NCI-H2196 treated with DMSO at 0.1 percent for 48 hours (cell line): ENCODE data around the gene GNL3L.
"Not testable (repeated sequence)": the region's sequence is repeated elsewhere in the genome, so short reads cannot be mapped to it uniquely, and the experiment has no call there.

Experiments
- DNase-seq: peaks from one replicate; lab custom pipeline; 2025; ENCODE audit not compliant: unreplicated experiment; lab: John Stamatoyannopoulos, UW

GNL3L gene

DNA sequence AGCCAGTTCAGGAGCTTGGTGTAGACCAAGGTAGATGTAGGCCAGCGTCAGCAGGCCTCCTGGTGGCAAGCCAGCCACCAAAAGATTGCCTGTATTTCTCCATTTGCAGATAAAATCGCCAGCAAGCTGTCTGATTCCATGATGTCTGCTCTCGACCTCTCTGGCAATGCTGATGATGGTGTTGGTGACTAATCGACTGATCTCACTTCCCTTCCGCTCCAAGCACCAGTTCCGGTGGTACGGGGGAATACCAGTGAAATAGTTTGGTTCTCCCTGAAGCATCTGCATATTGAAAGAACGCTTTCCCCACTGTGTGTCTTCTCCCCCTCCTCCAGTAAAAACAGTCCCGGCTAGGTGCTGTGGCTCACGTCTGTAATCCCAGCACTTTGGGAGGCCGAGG, 30.4 kb downstream of the GNL3L start:
- no peak for DNase-seq

DNA sequence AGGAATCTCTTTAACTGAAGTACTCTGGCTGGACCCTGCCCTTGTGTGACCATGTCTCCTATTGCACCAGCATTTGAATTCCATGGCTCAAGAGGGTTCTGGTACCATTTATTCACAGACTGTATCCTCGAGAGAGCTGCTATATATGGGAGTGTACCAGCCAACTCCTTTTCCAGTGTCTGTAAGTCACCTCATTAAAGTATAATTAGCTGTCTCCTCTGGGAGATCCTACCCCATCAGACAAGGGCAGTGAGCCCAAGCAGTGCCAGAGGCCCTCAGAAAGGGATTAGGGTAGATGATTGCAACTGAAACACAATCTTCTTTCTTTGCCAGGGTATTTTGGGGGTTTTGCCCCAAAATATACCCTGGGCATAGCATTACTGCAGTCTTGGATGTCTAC, 31.6 kb downstream of the GNL3L start:
- no peak for DNase-seq

DNA sequence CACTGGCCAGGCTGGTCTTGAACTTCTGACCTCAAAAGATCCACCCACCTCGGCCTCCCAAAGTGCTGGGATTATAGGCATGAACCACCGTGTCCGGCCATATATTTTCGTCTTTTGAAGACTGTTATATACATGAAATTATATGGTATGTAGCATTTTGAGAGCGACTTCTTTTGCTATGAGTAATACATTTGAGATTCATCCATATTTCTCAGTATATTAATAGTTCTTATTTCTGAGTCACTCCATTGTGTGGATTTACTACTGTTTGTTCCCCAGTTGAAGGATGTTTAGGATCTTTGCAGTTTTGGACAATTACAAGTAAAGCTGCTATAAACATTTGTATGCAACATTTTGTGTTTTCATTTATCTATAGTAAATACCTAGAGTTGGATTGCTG, 34.9 kb downstream of the GNL3L start:
- no peak for DNase-seq

DNA sequence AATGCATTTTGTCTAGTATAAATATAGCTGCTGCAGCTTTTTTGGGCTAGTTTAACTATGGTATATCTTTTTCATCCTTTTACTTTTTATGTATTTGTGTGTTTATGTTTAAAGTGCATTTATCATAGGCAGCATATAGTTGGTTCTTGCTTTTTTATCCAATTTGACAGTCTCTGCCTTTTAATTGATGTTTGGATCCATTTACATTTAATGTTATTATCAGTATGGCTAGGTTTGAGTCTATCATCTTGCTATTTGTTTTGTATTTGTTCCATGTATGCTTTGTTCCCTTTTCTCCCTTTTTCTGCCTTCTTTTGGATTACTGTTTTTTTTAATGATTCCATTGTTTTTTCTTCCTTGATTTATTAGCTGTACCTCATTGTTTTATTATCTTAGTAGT, 40.3 kb downstream of the GNL3L start:
- DNase-seq: no peak

DNA sequence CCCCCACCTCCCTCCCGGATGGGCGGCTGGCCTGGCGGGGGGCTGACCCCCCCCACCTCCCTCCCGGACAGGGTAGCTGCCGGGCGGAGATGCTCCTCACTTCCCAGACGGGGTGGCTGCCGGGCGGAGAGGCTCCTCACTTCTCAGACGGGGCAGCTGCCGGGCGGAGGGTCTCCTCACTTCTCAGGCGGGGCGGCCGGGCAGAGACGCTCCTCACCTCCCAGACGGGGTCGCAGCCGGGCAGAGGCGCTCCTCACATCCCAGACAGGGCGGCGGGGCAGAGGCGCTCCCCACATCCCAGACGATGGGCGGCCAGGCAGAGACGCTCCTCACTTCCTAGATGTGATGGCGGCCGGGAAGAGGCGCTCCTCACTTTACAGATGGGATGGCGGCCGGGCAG, 42.6 kb downstream of the GNL3L start:
- not testable (repeated sequence) for DNase-seq

DNA sequence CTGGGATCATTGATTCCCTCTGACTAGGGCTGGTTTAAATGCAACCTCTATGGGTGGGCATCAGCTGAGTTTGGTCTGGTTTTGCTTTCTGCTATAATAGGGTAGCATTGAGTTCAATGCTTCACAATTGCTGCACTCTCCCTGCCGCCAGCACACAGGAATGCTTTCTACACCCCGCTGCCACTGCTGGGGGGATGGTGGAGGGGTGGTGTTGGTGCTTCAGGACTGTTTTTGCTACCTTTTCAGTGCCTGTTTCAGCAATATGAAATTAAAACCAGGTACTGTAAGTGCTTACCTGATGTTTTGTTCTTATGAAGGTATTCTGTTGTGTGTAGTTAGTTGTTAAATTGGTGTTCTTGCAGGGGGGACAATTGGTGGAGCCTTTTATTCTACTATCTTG, 67.7 kb downstream of the GNL3L start:
- DNase-seq: no peak

DNA sequence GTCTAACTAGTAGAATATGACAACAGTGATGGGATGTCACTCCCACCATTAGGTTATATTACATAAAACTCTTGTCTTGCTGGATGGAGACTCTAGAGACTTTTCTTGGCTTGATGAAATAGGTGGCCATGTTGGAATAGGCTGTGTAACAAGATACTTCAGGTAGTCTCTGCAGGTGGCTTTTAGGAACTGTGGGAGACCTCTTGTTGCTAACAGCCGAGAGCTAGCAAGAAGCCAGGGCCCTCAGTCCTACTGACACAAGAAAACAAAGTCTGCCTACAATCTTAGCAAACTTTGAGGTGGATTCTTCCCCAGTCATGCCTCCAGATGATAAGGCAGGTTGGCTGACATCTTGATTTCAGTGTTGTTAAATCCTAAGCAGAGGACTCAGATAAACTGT, 72.5 kb downstream of the GNL3L start:
- no peak for DNase-seq
